HL-60/S4 (cell line): ENCODE measurements around the gene FXYD3.

Experiments
- in situ Hi-C: fragments of 300-500 bp; cut with MboI; formaldehyde crosslinking; loops from 2 replicates; pipeline ENCODE4 v1.14.3; 2022; ENCODE audit warnings: low sequenced_read_pairs

Gene FXYD3

GRCh38 chr19:35115177-35115951 is at the start of gene FXYD3:
TSS of gene FXYD3 (plus strand) at chr19:35115823. CDS start at chr19:35119377, 3,554 bp downstream.
- in situ Hi-C loops = no loop called here

GRCh38 chr19:35066121-35066520 is 49.5 kb upstream of the FXYD3 start:
- in situ Hi-C loops = no loop called here

- in situ Hi-C loops = no loop called here
Measured at GRCh38 chr19:35066691-35067563, 48.7 kb upstream of the FXYD3 start.

GRCh38 chr19:35068941-35069634 is 46.5 kb upstream of the FXYD3 start:
- in situ Hi-C loops = no loop called here

- in situ Hi-C loops = no loop called here
Measured at GRCh38 chr19:35069696-35070095, 45.9 kb upstream of the FXYD3 start.

- in situ Hi-C loops = no loop called here
Measured at GRCh38 chr19:35070471-35070870, 45.2 kb upstream of the FXYD3 start.

GRCh38 chr19:35073516-35073915 is 42.1 kb upstream of the FXYD3 start:
- in situ Hi-C loops = no loop called here

- in situ Hi-C loops = no loop called here
Measured at GRCh38 chr19:35073941-35074340, 41.7 kb upstream of the FXYD3 start.

- in situ Hi-C loops = no loop called here
Measured at GRCh38 chr19:35074426-35075201, 41.0 kb upstream of the FXYD3 start.

- in situ Hi-C loops = no loop called here
Measured at GRCh38 chr19:35075202-35076025, 40.2 kb upstream of the FXYD3 start.

GRCh38 chr19:35076026-35076370 is 39.6 kb upstream of the FXYD3 start:
- in situ Hi-C loops = no loop called here

GRCh38 chr19:35076657-35077056 is 39.0 kb upstream of the FXYD3 start:
- in situ Hi-C loops = no loop called here

GRCh38 chr19:35077411-35078223 is 38.0 kb upstream of the FXYD3 start:
- in situ Hi-C loops = no loop called here

GRCh38 chr19:35079826-35080225 is 35.8 kb upstream of the FXYD3 start:
- in situ Hi-C loops = no loop called here

GRCh38 chr19:35080613-35081170 is 34.9 kb upstream of the FXYD3 start:
- in situ Hi-C loops = no loop called here

- in situ Hi-C loops = no loop called here
Measured at GRCh38 chr19:35081201-35081600, 34.4 kb upstream of the FXYD3 start.

GRCh38 chr19:35083691-35084508 is 31.7 kb upstream of the FXYD3 start:
- in situ Hi-C loops = no loop called here

GRCh38 chr19:35084509-35084762 is 31.2 kb upstream of the FXYD3 start:
- in situ Hi-C loops = no loop called here
